ENCODE results near the gene NR6A1.
A peak's percentile ranks its signal among the peaks of the same experiment; 100 is the strongest.

The NR6A1 gene

GRCh38 chr9:124574534-124575375 is 196.4 kb downstream of the NR6A1 start:
- DNase-seq (ENCODE audit: low read depth in 2 of 2): no peak

DNA sequence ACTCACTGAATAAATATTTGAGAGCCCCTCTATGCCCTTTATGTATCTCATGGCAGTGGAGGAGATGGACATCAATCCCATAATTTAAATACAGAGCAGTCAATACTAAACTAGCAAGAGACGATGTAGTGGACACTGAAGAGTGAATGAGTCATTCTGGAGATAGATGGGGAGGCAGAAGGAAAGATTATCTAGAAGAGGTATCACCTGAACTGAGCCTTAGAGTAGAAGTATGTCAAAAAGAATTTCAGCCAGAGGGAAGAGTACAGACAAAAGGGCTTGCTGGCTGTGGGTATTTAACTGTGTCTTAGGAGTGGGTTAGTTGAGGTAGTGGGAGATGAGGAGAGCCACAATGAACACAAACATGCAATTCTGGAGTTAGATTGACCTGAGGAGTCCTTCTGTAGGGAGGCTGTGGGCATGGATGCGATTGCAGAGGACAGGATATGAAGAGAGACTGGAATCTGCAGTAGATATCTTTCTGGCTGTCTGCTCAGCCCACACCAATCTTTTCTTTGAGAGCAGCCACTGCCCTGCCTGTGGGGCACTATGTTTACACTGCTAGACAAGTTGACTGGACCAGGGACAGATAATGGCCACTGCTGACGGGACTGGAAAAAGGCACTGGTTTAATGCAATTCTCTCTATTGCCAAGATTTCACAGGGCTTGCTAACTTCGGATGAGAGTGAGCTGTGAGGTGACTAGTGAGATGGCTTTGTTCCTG is 200.0 kb downstream of the NR6A1 start:
- no peak for DNase-seq (ENCODE audit: low read depth in 2 of 2)

GRCh38 chr9:124569942-124570341 is 201.2 kb downstream of the NR6A1 start:
- DNase-seq (ENCODE audit: low read depth in 2 of 2): no peak

- DNase-seq (ENCODE audit: low read depth in 2 of 2): no peak
These were observed 203.7 kb downstream of the NR6A1 start for GRCh38 chr9:124567362-124567761.

DNA sequence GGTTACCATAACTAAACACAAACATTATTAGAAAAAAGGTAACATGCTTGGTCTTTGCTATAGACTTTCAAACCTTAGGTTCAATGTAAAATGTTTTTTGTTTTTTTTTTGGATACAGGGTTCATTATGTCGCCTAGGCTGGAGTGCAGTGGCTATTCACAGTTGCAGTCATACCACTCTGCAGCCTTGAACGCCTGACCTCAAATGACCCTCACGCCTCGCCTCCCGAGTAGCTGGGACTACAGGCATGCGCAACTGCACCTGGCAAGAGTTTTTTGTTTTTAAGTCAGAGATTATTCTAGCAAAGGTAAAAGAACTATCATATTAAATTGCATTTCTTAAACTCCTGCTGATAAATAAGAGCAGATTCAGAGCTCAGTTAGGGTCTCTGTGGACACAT is 208.8 kb downstream of the NR6A1 start:
- DNase-seq (ENCODE audit: low read depth in 2 of 2): no peak

DNA sequence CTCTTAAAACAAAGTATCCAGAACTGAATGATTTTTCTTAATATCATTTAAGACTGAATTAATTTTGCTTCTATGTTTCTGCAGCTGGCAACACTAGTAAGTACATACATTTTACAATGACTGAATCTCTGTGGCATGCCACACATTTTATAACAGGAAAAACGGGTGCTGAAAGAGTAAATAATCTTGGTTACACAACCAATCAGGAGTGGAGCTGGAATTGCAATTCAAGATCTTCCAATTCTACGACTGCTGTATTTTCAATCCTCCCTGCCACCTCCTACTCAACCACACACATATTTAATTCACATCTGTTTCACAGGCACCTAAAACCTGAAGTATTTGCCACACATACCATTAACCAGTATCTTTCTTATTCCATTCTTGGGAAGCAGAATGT is 211.2 kb downstream of the NR6A1 start:
- no peak for DNase-seq (ENCODE audit: low read depth in 2 of 2)

- no peak for DNase-seq (ENCODE audit: low read depth in 2 of 2)
These were observed 212.2 kb downstream of the NR6A1 start for GRCh38 chr9:124558777-124559470.

DNA sequence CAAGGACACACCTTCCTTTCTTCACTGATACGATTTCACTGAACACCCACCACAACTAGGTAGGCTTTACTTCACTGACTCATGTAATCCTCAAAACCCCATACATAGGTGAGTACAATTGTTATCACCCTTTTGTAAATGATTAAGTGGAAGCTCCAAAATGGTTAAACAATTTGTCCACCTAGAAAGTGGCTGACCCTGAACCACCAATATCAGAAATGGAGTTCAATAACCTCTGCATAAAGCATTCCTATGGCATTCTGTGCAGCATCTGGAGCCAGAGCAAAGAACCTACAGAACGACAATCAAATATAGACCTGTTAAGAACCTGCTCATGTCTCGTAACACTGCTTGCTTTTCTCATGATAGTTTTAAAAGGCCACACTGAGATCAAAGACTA is 213.2 kb downstream of the NR6A1 start:
- no peak for DNase-seq (ENCODE audit: low read depth in 2 of 2)

DNA sequence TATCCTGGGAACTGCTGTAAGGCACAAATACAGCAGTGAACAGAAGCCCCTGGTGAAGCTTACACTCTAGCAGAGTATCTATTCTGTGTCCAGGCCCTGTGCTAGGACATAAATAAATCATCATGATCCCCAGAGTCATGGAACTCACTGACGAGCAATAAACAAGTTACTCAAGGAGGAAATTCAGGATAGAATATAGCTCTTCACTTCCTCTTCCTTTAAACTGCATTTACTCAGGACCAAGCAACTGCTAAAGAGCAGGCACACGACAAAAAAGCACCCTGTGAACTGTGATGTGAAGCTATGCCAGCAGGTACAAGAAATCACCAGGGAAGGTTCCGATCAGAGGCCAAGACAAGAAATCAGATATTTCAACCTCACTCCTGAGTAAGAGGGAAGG is 216.1 kb downstream of the NR6A1 start:
- DNase-seq (ENCODE audit: low read depth in 2 of 2): no peak

DNA sequence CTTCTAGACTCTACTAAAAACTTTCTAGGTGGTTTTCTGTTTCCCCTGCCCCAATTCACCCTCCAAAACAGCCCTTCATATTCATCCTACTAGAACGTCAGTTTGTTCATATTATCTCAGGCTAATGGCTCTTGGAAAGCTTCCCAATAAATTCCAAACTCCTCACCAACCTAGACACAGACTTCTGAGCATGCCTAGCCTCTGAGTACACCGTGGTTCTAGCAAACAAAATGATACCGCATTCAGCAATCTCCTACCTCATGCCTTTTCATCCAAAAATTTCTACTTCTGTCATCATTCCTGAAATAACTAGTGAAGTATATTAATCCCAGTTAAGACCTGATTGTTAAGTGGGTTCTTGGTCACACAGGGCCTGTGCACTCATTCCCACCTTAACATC is 217.4 kb downstream of the NR6A1 start:
- DNase-seq (ENCODE audit: low read depth in 2 of 2): no peak

- DNase-seq (ENCODE audit: low read depth in 2 of 2): no peak
These were observed 218.9 kb downstream of the NR6A1 start for GRCh38 chr9:124552273-124552605.

DNA sequence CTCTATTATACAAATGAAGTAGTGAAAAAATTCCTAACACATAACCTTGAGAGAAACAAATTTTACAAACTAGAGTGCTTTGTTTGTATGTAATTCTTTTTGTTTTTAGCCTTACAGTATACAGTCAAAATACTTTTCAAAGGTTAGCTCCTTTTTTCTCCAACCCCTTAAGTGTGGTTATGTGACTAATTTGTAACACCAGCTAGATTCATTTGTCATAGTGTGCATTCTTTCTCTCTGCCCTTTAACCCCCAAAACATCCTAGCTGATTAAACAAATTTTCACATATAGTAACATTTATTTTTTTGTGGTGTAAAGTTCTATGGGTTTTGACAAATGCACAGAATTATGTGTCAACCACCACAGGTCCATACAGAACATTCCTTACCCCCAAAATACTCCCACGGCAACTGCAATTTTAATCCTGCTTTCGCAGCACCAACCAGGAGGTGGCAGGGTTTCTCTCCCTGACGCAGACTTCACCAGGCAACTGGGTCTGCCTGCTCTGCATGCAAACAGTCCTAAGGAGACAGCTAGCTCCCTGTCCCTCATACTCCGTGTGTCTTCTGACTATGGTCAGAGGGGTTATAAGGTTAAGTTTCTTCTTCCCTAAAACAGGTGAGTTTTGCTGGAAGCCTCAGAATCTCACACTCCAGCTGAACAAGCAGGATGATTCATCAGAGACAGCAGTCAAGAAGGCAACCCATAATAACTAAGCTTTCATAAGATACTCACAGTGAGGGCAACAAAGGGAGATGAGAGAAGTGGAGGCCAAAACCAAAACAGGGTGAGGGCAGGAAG is 219.4 kb downstream of the NR6A1 start:
- DNase-seq (ENCODE audit: low read depth in 2 of 2): peak in 1 of 2 experiments; percentile 15

DNA sequence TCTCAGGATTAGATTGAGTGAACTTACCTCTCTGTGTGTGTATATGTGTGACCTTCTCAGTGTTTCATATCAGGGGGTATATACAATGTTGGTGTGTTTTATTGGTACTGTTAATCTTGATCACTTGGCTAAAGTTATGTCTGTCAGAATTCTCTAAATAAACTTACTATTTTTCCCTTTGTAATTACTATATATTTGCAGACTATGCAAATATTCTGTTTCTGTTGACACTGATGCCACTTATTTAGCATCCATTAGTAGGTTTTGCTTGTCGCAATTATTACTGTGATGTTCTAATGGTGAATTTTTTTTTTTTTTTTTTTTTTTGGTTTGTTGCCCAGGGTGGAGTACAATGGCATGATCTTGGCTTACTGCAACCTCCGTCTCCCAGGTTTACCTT is 221.0 kb downstream of the NR6A1 start:
- no peak for DNase-seq (ENCODE audit: low read depth in 2 of 2)

- DNase-seq (ENCODE audit: low read depth in 2 of 2): no peak
These were observed 222.1 kb downstream of the NR6A1 start for GRCh38 chr9:124549016-124549415.

DNA sequence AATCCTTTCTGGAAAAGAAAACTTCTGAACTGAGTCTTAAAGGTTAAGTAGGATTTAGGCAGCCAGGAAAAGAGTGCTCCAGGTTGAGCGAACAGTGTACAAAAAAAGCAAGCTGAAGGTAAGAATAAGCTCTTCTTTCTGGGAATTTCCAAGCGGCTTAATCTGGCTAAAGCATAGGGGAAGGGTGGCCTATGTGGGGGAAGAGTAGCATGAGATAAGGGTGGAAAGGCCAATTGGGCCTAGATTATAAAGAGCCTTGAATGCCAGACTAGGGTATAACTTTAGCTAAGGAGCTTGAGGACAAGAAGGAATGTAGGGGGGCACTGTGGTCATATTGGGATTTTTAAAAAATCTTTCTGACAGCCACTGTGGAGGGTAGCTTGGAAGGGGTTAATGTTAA is 226.6 kb downstream of the NR6A1 start:
- DNase-seq (ENCODE audit: low read depth in 2 of 2): no peak

DNA sequence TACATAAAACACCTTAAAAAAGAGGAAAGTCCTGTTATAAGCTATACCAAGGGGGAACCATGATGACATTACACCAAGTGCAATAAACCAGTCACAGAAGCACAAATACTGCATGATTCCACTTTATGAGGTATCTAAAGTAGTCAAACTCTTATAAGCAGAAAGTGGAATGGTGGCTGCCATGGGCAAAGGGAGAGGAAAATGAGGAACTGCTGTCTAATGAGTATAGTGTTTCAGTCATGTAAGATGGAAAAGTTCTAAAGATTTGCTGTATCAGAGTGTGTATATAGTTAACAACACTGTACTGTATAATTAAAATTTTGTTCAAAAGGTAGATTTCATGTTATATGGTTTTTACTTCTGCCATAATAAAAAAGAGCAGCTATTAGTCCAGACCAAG is 229.3 kb downstream of the NR6A1 start:
- DNase-seq (ENCODE audit: low read depth in 2 of 2): no peak

- no peak for DNase-seq (ENCODE audit: low read depth in 2 of 2)
These were observed 233.2 kb downstream of the NR6A1 start for GRCh38 chr9:124537926-124538325.

GRCh38 chr9:124535846-124536245 is 235.3 kb downstream of the NR6A1 start:
- DNase-seq (ENCODE audit: low read depth in 2 of 2): no peak

- no peak for DNase-seq (ENCODE audit: low read depth in 2 of 2)
These were observed 238.2 kb downstream of the NR6A1 start for GRCh38 chr9:124532897-124533296.

DNA sequence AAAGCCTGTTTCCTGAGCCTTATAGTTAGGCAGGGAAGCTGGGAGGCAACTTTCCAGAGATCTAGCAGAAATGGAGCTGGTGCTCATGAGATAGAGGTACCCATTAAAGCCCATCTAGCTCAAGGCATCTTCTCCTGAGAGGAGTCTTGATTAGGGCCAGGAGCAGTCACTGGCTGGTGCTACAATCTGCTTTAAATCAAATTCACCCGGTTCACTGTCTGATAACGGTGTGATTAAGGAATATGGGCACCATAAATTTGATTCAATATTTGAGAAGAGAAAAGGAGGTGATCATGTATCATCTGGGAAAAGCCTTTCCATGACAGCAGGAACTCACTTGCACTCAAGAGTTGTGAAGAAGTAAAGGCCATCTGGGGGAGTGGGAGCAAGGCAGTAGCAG is 240.0 kb downstream of the NR6A1 start:
- DNase-seq (ENCODE audit: low read depth in 2 of 2): no peak

DNA sequence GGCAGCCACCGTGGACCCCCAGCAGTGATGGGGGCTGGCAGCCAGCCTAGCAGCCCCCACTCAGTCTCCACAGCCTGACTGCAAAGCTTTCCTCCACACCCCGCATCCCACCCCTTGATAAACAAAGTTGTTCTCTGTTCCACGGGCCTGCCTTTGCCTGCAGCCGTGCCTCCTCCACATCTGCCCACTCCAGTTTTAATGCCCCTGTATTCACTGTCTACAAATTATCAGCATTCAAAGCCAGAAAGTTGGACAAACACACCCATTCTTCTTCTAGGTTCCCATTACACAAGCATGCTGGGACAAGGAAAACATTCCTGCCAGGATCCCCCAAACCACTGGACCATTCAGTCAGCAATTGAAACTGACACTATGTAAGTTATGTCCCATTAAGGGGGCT is 240.9 kb downstream of the NR6A1 start:
- DNase-seq (ENCODE audit: low read depth in 2 of 2): no peak

DNA sequence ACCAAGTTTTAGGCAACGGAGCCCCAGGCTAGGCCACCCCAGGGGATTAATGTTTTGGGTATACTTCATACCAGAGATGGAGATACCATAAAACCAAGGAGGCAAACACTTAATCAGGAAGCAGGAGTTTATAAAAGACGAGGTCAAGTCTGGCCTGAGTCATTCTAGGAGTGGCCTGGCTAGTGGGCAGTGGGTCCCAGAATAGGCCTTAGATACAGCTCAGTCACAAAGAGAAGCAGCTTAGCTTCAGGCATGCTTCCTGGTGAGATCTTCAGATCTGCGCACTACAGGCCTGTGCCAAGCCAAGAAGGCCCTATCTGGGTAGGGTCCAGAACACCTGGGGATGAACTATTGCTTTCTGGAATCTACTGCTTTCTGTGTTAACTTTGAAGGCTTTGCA is 243.3 kb downstream of the NR6A1 start:
- DNase-seq (ENCODE audit: low read depth in 2 of 2): no peak

Data from stimulated activated CD4-positive, alpha-beta T cell treated with anti-CD3 and anti-CD28 coated beads, Interleukin-12 subunit alpha, Interleukin-12 subunit beta, amount 100 ng/mL, for 24 hours (primary cell).